Measurements from ENCODE around the gene ARID3B. TPM values are rescaled to one million over a fixed set of nuclear protein-coding genes. Genes with fewer than 3 reads are reported as not detected.

The ARID3B gene
- total and polyA plus RNA-seq, 2 of the 13 experiments (the other 11 are each of a cell fraction or from before 2014, with no cell fraction given), result 5.3 to 12.8 TPM

DNA sequence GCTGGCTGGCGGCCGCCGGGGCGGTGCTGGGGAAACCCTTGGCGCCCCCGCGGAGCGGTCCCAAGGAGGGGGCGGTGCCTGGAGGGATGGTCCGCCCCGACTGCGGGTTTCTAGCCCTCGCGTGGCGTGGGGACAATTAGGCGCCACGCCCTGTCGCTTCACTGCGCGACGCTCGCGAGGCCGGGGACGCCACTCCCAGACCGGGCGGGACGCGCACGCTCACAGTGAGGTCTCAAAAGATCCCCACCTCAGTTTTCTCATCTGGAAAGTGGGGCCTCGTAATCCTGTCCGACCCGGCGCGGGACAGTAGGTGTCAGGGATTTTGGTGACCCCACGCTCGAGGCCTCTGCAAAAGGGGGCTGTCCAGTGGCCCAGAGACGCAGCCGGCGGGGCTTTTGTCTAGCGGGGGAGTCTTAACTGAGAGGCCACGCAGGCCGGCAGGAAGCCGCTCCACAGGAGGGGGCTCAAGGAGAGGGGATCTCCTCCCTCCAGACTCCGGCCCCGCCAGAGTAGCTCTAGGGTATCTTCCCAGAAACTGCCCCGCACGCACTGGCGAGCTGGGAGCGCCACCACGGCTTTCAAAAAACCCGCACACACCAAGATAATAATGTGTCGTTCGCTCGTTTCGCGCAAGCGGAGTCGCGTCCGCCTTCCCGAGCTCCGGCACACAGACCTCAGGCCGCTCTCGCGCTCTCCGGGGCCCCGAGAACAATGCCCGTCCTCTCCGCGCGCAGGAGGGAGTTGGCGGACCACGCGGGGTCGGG is 73.9 kb downstream of the ARID3B start (continued):
- TF ChIP-seq ZSCAN20 (CRISPR knock-in tag; IDR thresholded peaks at IDR 0.05; ENCODE audit: borderline replicate concordance) (peak; percentile 17; the same call in 1 of the 2 replicates), SP4 (CRISPR knock-in tag; IDR thresholded peaks at IDR 0.05) (peak; percentile 81; the same call in 1 of the 2 replicates), HNF1B (CRISPR knock-in tag; IDR thresholded peaks at IDR 0.05) (peak; percentile 33; the same call in 1 of the 2 replicates), ZNF552 (CRISPR knock-in tag; IDR thresholded peaks at IDR 0.05; ENCODE audit: borderline replicate concordance) (no peak), ZBTB3 (CRISPR knock-in tag; IDR thresholded peaks at IDR 0.05; ENCODE audit: borderline replicate concordance, low read depth) (0 out of 2 replicates have a peak, but pooled peaks have one; percentile 76), HIVEP1 (CRISPR knock-in tag; IDR thresholded peaks at IDR 0.05) (peak; percentile 91), MAFF (IDR thresholded peaks at IDR 0.05; ENCODE audit: low read depth, low read length) (no peak), MAZ (IDR thresholded peaks at IDR 0.05; ENCODE audit: borderline replicate concordance, low read depth, low read length) (peak; percentile 44; the same call in 1 of the 2 replicates), MAZ (CRISPR knock-in tag; IDR thresholded peaks at IDR 0.05; ENCODE audit: low read depth) (no peak), ZNF317 (CRISPR knock-in tag; IDR thresholded peaks at IDR 0.05) (peak; percentile 67), RFX5 (IDR thresholded peaks at IDR 0.05; ENCODE audit: low read depth, low read length) (no peak), SP5 (CRISPR knock-in tag; IDR thresholded peaks at IDR 0.05; ENCODE audit: borderline replicate concordance, low read depth) (peak; percentile 82), KDM1A (CRISPR knock-in tag; IDR thresholded peaks at IDR 0.05) (peak; percentile 96), NBN (conservative IDR thresholded peaks at IDR 0.05) (no peak), PRDM10 (CRISPR knock-in tag; IDR thresholded peaks at IDR 0.05; ENCODE audit: low read depth) (no peak)
- TF ChIP-seq, protein P1, sequence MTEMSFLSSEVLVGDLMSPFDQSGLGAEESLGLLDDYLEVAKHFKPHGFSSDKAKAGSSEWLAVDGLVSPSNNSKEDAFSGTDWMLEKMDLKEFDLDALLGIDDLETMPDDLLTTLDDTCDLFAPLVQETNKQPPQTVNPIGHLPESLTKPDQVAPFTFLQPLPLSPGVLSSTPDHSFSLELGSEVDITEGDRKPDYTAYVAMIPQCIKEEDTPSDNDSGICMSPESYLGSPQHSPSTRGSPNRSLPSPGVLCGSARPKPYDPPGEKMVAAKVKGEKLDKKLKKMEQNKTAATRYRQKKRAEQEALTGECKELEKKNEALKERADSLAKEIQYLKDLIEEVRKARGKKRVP (CRISPR knock-in tag; IDR thresholded peaks at IDR 0.05), result no peak
- TF ChIP-seq, protein P2, sequence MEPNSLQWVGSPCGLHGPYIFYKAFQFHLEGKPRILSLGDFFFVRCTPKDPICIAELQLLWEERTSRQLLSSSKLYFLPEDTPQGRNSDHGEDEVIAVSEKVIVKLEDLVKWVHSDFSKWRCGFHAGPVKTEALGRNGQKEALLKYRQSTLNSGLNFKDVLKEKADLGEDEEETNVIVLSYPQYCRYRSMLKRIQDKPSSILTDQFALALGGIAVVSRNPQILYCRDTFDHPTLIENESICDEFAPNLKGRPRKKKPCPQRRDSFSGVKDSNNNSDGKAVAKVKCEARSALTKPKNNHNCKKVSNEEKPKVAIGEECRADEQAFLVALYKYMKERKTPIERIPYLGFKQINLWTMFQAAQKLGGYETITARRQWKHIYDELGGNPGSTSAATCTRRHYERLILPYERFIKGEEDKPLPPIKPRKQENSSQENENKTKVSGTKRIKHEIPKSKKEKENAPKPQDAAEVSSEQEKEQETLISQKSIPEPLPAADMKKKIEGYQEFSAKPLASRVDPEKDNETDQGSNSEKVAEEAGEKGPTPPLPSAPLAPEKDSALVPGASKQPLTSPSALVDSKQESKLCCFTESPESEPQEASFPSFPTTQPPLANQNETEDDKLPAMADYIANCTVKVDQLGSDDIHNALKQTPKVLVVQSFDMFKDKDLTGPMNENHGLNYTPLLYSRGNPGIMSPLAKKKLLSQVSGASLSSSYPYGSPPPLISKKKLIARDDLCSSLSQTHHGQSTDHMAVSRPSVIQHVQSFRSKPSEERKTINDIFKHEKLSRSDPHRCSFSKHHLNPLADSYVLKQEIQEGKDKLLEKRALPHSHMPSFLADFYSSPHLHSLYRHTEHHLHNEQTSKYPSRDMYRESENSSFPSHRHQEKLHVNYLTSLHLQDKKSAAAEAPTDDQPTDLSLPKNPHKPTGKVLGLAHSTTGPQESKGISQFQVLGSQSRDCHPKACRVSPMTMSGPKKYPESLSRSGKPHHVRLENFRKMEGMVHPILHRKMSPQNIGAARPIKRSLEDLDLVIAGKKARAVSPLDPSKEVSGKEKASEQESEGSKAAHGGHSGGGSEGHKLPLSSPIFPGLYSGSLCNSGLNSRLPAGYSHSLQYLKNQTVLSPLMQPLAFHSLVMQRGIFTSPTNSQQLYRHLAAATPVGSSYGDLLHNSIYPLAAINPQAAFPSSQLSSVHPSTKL (CRISPR knock-in tag; IDR thresholded peaks at IDR 0.05), result no peak

Measured in HepG2 (cell line).